Fibroblast of lung (primary cell): Measurements from ENCODE around the gene EXOC5. TPM values are rescaled to one million over a fixed set of nuclear protein-coding genes. Genes with fewer than 3 reads are reported as not detected.

Source experiments
- DNase-seq, 2 donors: peaks; one replicate each; pipeline versions ENCODE4 v3.0.0 to v3.0.0-alpha.2; 2010; ENCODE audit warnings: low read depth in 2 of 2
- H2AFZ ChIP-seq: 2 replicates; pipeline ENCODE4 v1.5.1; 2012; ENCODE audit warnings: low read length, control low read depth, inconsistent platforms
- H3K27ac ChIP-seq: 2 replicates; pipeline ENCODE4 v1.5.1; 2011; ENCODE audit warnings: low read length, control low read depth; ENCODE audit not compliant: insufficient read depth
- H3K27me3 ChIP-seq: 2 replicates; pipeline ENCODE4 v1.5.1; 2011; ENCODE audit warnings: mild to moderate bottlenecking, low read length; ENCODE audit not compliant: control insufficient read depth, insufficient read depth
- H3K36me3 ChIP-seq: 2 replicates; pipeline ENCODE4 v1.5.1; 2011; ENCODE audit warnings: low read length; ENCODE audit not compliant: control insufficient read depth, insufficient read depth
- H3K4me1 ChIP-seq: 2 replicates; pipeline ENCODE4 v1.5.1; 2011; ENCODE audit warnings: low read length; ENCODE audit not compliant: control insufficient read depth, insufficient read depth; ENCODE audit errors: extremely low read depth
- H3K4me2 ChIP-seq: 2 replicates; pipeline ENCODE4 v1.5.1; 2011; ENCODE audit warnings: low read length, control low read depth; ENCODE audit not compliant: insufficient read depth; ENCODE audit errors: extremely low read depth
- H3K4me3 ChIP-seq, 4 experiments: fragments of 200-600 bp in 1 of 4; sonication (generic) in 1 of 4; replicated peaks in 1 of 4; 2 replicates each; pipeline ENCODE4 v1.5.1; 2011 to 2016; ENCODE audit warnings: low read length in 4 of 4, low read depth in 3 of 4, mild to moderate bottlenecking in 3 of 4, control low read depth in 2 of 4, inconsistent platforms in 1 of 4, mixed read lengths in 1 of 4; ENCODE audit not compliant: insufficient read depth in 1 of 4; ENCODE audit errors: control extremely low read depth in 1 of 4
- H3K79me2 ChIP-seq: 2 replicates; pipeline ENCODE4 v1.5.1; 2012; ENCODE audit warnings: mild to moderate bottlenecking, low read length, inconsistent platforms; ENCODE audit not compliant: control insufficient read depth, insufficient read depth
- H3K9ac ChIP-seq: 2 replicates; pipeline ENCODE4 v1.5.1; 2011; ENCODE audit warnings: mild to moderate bottlenecking, low read length, control low read depth; ENCODE audit not compliant: insufficient read depth
- H3K9me3 ChIP-seq: 2 replicates; pipeline ENCODE4 v1.5.1; 2012; ENCODE audit warnings: low read depth, low read length; ENCODE audit not compliant: control insufficient read depth, insufficient read depth
- H4K20me1 ChIP-seq: 2 replicates; pipeline ENCODE4 v1.5.1; 2011; ENCODE audit warnings: low read length; ENCODE audit not compliant: control insufficient read depth, insufficient read depth; ENCODE audit errors: extremely low read depth
- CTCF ChIP-seq, 2 donors: IDR thresholded peaks in 1 of 2; conservative IDR thresholded peaks in 1 of 2; 1 replicate in 1 of 2; 2 replicates in 1 of 2; pipeline ENCODE4 v1.5.1; 2011 to 2012; ENCODE audit warnings: low read length in 2 of 2, control low read depth in 1 of 2, inconsistent platforms in 1 of 2, low read depth in 1 of 2, mild to moderate bottlenecking in 1 of 2
- EZH2 ChIP-seq: IDR thresholded peaks from 2 replicates; pipeline ENCODE4 v1.5.1; 2012; ENCODE audit warnings: low read length, control low read depth, mild to moderate bottlenecking; ENCODE audit errors: missing control alignments
- polyA plus RNA-seq, 2 donors: library from polyadenylated mRNA; depleted of rRNA in 1 of 2; stranded (reverse) in 1 of 2; unstranded in 1 of 2; fragments of >200 nt; gene quantifications; 2 replicates each; pipeline ENCODE4 v1.2.1, GENCODE V29; 2011 to 2012; ENCODE audit warnings: missing spikeins in 1 of 2
- total RNA-seq: library from RNA; depleted of rRNA; stranded (reverse); fragments of >200 nt; gene quantifications from 2 replicates; pipeline ENCODE4 v1.2.1, GENCODE V29; 2014

Gene EXOC5
- total and polyA plus RNA-seq, 2 donors (not counting 1 experiment from before 2014, with no cell fraction given) = 38.0 to 84.0 TPM

GRCh38 chr14:57273236-57273635 is 4.5 kb upstream of the EXOC5 start:
- no peaks in the 10 kb centered on the region for H4K20me1 ChIP-seq
- no peak overlapping the region for H2AFZ ChIP-seq
- no peak overlapping the region for H3K4me2 ChIP-seq
- no peaks in the 10 kb centered on the region for H3K4me1 ChIP-seq
- no peak overlapping the region for H3K9ac ChIP-seq
- no peaks in the 10 kb centered on the region for H3K27me3 ChIP-seq
- DNase-seq = no peak
- H3K36me3 ChIP-seq = peaks cover 6% of the 10 kb centered on the region
- no peak overlapping the region for H3K27ac ChIP-seq
- no peaks in the 10 kb centered on the region for H3K9me3 ChIP-seq
- H3K4me3 ChIP-seq = no peak overlapping the region
- TF ChIP-seq CTCF (conservative IDR thresholded peaks at IDR 0.05 in 1 of 2, IDR thresholded peaks at IDR 0.05 in 1 of 2; ENCODE audit: low read depth in 1 of 2, low read length in 2 of 2) (no peak), EZH2 (no peak)
- H3K79me2 ChIP-seq = peaks cover 36% of the 10 kb centered on the region

- Histone ChIP-seq H4K20me1 (no peaks in the 10 kb centered on the region), H3K27me3 (no peaks in the 10 kb centered on the region), H3K4me1 (no peaks in the 10 kb centered on the region), H3K4me2 (peak overlapping the region; percentile 34), H3K36me3 (no peaks in the 10 kb centered on the region), H3K27ac (no peak overlapping the region), H2AFZ (no peak overlapping the region), H3K9me3 (no peaks in the 10 kb centered on the region), H3K9ac (no peak overlapping the region), H3K79me2 (peaks cover 75% of the 10 kb centered on the region), H3K4me3 (peak overlapping the region in 1 of 4 experiments; percentile 5)
- no peak for TF ChIP-seq CTCF (conservative IDR thresholded peaks at IDR 0.05 in 1 of 2, IDR thresholded peaks at IDR 0.05 in 1 of 2; ENCODE audit: low read depth in 1 of 2, low read length in 2 of 2)
- no peak for TF ChIP-seq EZH2
- peak in 1 of 2 donors; percentile 14 for DNase-seq
These were observed 2.6 kb downstream of the EXOC5 start for GRCh38 chr14:57266065-57266464.

- Histone ChIP-seq H3K4me3 (no peak overlapping the region), H4K20me1 (no peaks in the 10 kb centered on the region), H3K9me3 (no peaks in the 10 kb centered on the region), H3K4me2 (no peak overlapping the region), H3K9ac (no peak overlapping the region), H3K4me1 (no peaks in the 10 kb centered on the region), H3K27ac (no peak overlapping the region), H3K79me2 (peaks cover 77% of the 10 kb centered on the region), H3K27me3 (no peaks in the 10 kb centered on the region), H2AFZ (no peak overlapping the region), H3K36me3 (no peaks in the 10 kb centered on the region)
- DNase-seq = no peak
- TF ChIP-seq EZH2 (no peak), CTCF (conservative IDR thresholded peaks at IDR 0.05 in 1 of 2, IDR thresholded peaks at IDR 0.05 in 1 of 2; ENCODE audit: low read depth in 1 of 2, low read length in 2 of 2) (no peak)
These were observed 6.6 kb downstream of the EXOC5 start for GRCh38 chr14:57262117-57262516.
